H1 (cell line): ENCODE results near the gene ADCY1. TPM values are rescaled to one million over a fixed set of nuclear protein-coding genes. Genes with fewer than 3 reads are reported as not detected.

Source experiments
- CTCF ChIA-PET: fragments of 300-600 bp; sonication (Branson Sonifier 250); formaldehyde crosslinking; loops from one replicate; lab custom pipeline; 2021; ENCODE audit not compliant: partially characterized antibody; lab: Charles Lee
- POLR2A ChIA-PET: fragments of 300-600 bp; sonication (Branson Sonifier 250); formaldehyde crosslinking; loops from one replicate; lab custom pipeline; 2021; ENCODE audit warnings: inconsistent platforms; ENCODE audit not compliant: partially characterized antibody; lab: Charles Lee
- DNase-seq, 2 experiments: peaks; one replicate each; pipeline versions ENCODE4 v3.0.0 to v3.0.0-alpha.2; 2010 to 2022; ENCODE audit warnings: low spot score in 2 of 2, low read depth in 1 of 2, mixed read lengths in 1 of 2
- FAIRE-seq: peaks from 2 replicates; lab custom pipeline; 2011; peaks lifted over from hg19 to GRCh38; lab: Jason Lieb, UNC
- H2AFZ ChIP-seq: 2 replicates; pipeline ENCODE4 v1.8.1; 2012; ENCODE audit warnings: low read length, inconsistent platforms
- H2AK5ac ChIP-seq: 2 replicates; pipeline ENCODE4 v1.6.1; 2013; ENCODE audit warnings: low read depth, low read length
- H2BK120ac ChIP-seq: replicated peaks from 2 replicates; pipeline ENCODE3; 2013; ENCODE audit warnings: low read depth, low read length, inconsistent platforms
- H2BK12ac ChIP-seq: 2 replicates; pipeline ENCODE4 v1.6.1; 2013; ENCODE audit warnings: low read depth, low read length
- H2BK15ac ChIP-seq: 2 replicates; pipeline ENCODE4 v1.6.1; 2013; ENCODE audit warnings: low read length
- H2BK20ac ChIP-seq: 2 replicates; pipeline ENCODE4 v1.6.1; 2013; ENCODE audit warnings: low read length
- H2BK5ac ChIP-seq: 2 replicates; pipeline ENCODE4 v1.6.1; 2013; ENCODE audit warnings: low read depth, low read length
- H3K14ac ChIP-seq: 2 replicates; pipeline ENCODE4 v1.6.1; 2013; ENCODE audit warnings: inconsistent platforms; ENCODE audit not compliant: insufficient read length
- H3K18ac ChIP-seq: 2 replicates; pipeline ENCODE4 v1.6.1; 2013; ENCODE audit warnings: low read length; ENCODE audit errors: extremely low read depth
- H3K23ac ChIP-seq: 2 replicates; pipeline ENCODE4 v1.6.1; 2013; ENCODE audit warnings: inconsistent platforms; ENCODE audit not compliant: insufficient read length
- H3K23me2 ChIP-seq: 2 replicates; pipeline ENCODE4 v1.6.1; 2013; ENCODE audit warnings: low read depth, low read length
- H3K27ac ChIP-seq: 2 replicates; pipeline ENCODE4 v1.6.1; 2011; ENCODE audit warnings: low read depth, low read length, inconsistent platforms
- H3K27me3 ChIP-seq, 4 experiments: replicated peaks in 1 of 4; 1 replicate in 1 of 4; 2 replicates in 3 of 4; pipeline versions ENCODE4 v1.6.1 to v1.8.1; 2011 to 2013; ENCODE audit warnings: low read length in 3 of 4, mild to moderate bottlenecking in 3 of 4, inconsistent platforms in 2 of 4, mixed read lengths in 2 of 4, moderate library complexity in 1 of 4; ENCODE audit not compliant: control insufficient read depth in 3 of 4, insufficient read depth in 3 of 4; ENCODE audit errors: extremely low read depth in 1 of 4
- H3K36me3 ChIP-seq, 4 experiments: 2 replicates each; pipeline versions ENCODE4 v1.6.1 to v1.8.1; 2011 to 2013; ENCODE audit warnings: mild to moderate bottlenecking in 4 of 4, low read length in 3 of 4, moderate library complexity in 2 of 4, control low read depth in 1 of 4, inconsistent platforms in 1 of 4; ENCODE audit not compliant: insufficient read depth in 4 of 4, control insufficient read depth in 2 of 4
- H3K4ac ChIP-seq: replicated peaks from 2 replicates; pipeline ENCODE3; 2013; ENCODE audit warnings: low read length, low read depth, mixed read lengths, inconsistent platforms; ENCODE audit not compliant: insufficient read length
- H3K4me1 ChIP-seq, 4 experiments: replicated peaks in 1 of 4; 1 replicate in 1 of 4; 2 replicates in 3 of 4; pipeline versions ENCODE4 v1.6.1 to v1.8.1; 2011 to 2013; ENCODE audit warnings: low read length in 3 of 4, inconsistent platforms in 2 of 4, mixed read lengths in 1 of 4; ENCODE audit not compliant: insufficient read depth in 4 of 4, control insufficient read depth in 3 of 4
- H3K4me2 ChIP-seq, 2 experiments: 2 replicates each; pipeline versions ENCODE4 v1.6.1 to v1.8.1; 2011 to 2013; ENCODE audit warnings: low read depth in 2 of 2, low read length in 2 of 2, control low read depth in 1 of 2, inconsistent platforms in 1 of 2, mild to moderate bottlenecking in 1 of 2; ENCODE audit not compliant: insufficient read depth in 1 of 2
- H3K4me3 ChIP-seq, 4 experiments: fragments of 200-600, 300-600 bp in 1 of 4; sonication (generic), shearing (Covaris generic), sonication (Bioruptor Twin) in 1 of 4; 2 replicates each; pipeline versions ENCODE4 v1.5.1 to v1.8.1; 2011 to 2016; ENCODE audit warnings: low read length in 4 of 4, low read depth in 3 of 4, control low read depth in 2 of 4, inconsistent platforms in 2 of 4, mild to moderate bottlenecking in 2 of 4, mixed read lengths in 1 of 4, moderate library complexity in 1 of 4; ENCODE audit not compliant: insufficient read depth in 2 of 4; ENCODE audit errors: extremely low read depth in 1 of 4
- H3K56ac ChIP-seq: replicated peaks from 2 replicates; pipeline ENCODE3; 2013; ENCODE audit warnings: low read depth, mild to moderate bottlenecking, mixed read lengths, low read length, inconsistent platforms; ENCODE audit not compliant: insufficient read length
- H3K79me1 ChIP-seq: 2 replicates; pipeline ENCODE4 v1.6.1; 2013; ENCODE audit warnings: low read depth, low read length, control low read depth
- H3K79me2 ChIP-seq, 2 experiments: 2 replicates each; pipeline versions ENCODE4 v1.6.1 to v1.8.1; 2012 to 2013; ENCODE audit warnings: low read length in 2 of 2, mild to moderate bottlenecking in 2 of 2, inconsistent platforms in 1 of 2; ENCODE audit not compliant: insufficient read depth in 2 of 2, control insufficient read depth in 1 of 2
- H3K9ac ChIP-seq, 4 experiments: replicated peaks in 1 of 4; 1 replicate in 1 of 4; 2 replicates in 3 of 4; pipeline versions ENCODE4 v1.6.1 to v1.8.1; 2011 to 2013; ENCODE audit warnings: low read depth in 3 of 4, low read length in 3 of 4, control low read depth in 2 of 4, mild to moderate bottlenecking in 2 of 4, moderate library complexity in 2 of 4, inconsistent platforms in 1 of 4; ENCODE audit errors: extremely low read depth in 1 of 4
- H3K9me3 ChIP-seq, 2 experiments: 2 replicates each; pipeline versions ENCODE4 v1.6.1 to v1.8.1; 2012 to 2013; ENCODE audit warnings: mild to moderate bottlenecking in 2 of 2, moderate library complexity in 2 of 2, control low read depth in 1 of 2, inconsistent platforms in 1 of 2, low read depth in 1 of 2, low read length in 1 of 2, mixed read lengths in 1 of 2; ENCODE audit not compliant: insufficient read depth in 2 of 2
- H4K20me1 ChIP-seq, 2 experiments: replicated peaks in 1 of 2; 2 replicates each; pipeline versions ENCODE3 to v1.8.1; 2011 to 2013; ENCODE audit warnings: inconsistent platforms in 2 of 2, low read length in 2 of 2, mild to moderate bottlenecking in 1 of 2; ENCODE audit not compliant: insufficient read depth in 2 of 2, control insufficient read depth in 1 of 2
- H4K5ac ChIP-seq: 2 replicates; pipeline ENCODE4 v1.6.1; 2013; ENCODE audit warnings: low read length, low read depth, mixed read lengths, inconsistent platforms; ENCODE audit not compliant: insufficient read length
- H4K8ac ChIP-seq: 2 replicates; pipeline ENCODE4 v1.8.0; 2013; ENCODE audit warnings: mild to moderate bottlenecking, moderate library complexity, low read length, inconsistent platforms; ENCODE audit not compliant: insufficient read depth; ENCODE audit errors: extremely low read depth
- H4K91ac ChIP-seq: replicated peaks from 2 replicates; pipeline ENCODE3; 2013; ENCODE audit warnings: low read length, mixed read lengths, inconsistent platforms; ENCODE audit not compliant: insufficient read length
- CBX5 ChIP-seq: fragments of 300-800, 300-1000 bp; sonication (generic); IDR thresholded peaks from 2 replicates; pipeline ENCODE4 v1.7.1; 2016; ENCODE audit warnings: antibody characterized with exemption, low read length, low read depth
- CEBPB ChIP-seq: IDR thresholded peaks from 2 replicates; pipeline ENCODE4 v1.6.1; 2012; ENCODE audit warnings: low read depth, low read length
- CHD2 ChIP-seq: IDR thresholded peaks from 2 replicates; pipeline ENCODE4 v1.6.1; 2012; ENCODE audit warnings: low read length, improper control_type of control experiment
- EGR1 ChIP-seq: IDR thresholded peaks from 2 replicates; pipeline ENCODE4 v1.6.1; 2011; ENCODE audit warnings: low read depth, low read length, borderline replicate concordance
- GTF2F1 ChIP-seq: IDR thresholded peaks from 2 replicates; pipeline ENCODE4 v1.6.1; 2012; ENCODE audit warnings: low read depth, low read length, improper control_type of control experiment, borderline replicate concordance
- JUN ChIP-seq: IDR thresholded peaks from 2 replicates; pipeline ENCODE4 v1.6.1; 2011; ENCODE audit warnings: low read depth, mild to moderate bottlenecking, improper control_type of control experiment, low read length
- KDM4A ChIP-seq: IDR thresholded peaks from one replicate; pipeline ENCODE4 v1.7.1; 2012; ENCODE audit warnings: low read depth, mild to moderate bottlenecking, moderate library complexity, low read length, inconsistent platforms; ENCODE audit not compliant: severe bottlenecking
- PHF8 ChIP-seq: fragments of 200-600 bp; sonication (generic); conservative IDR thresholded peaks from 2 replicates; pipeline ENCODE4 v1.7.1; 2012; ENCODE audit warnings: low read depth, mild to moderate bottlenecking, inconsistent platforms, low read length, moderate library complexity
- POLR2A ChIP-seq, 2 experiments: IDR thresholded peaks; 1 replicate in 1 of 2; 2 replicates in 1 of 2; pipeline ENCODE4 v1.6.1; 2011; ENCODE audit warnings: low read depth in 2 of 2, low read length in 2 of 2, mild to moderate bottlenecking in 2 of 2; ENCODE audit errors: control extremely low read depth in 1 of 2
- RAD21 ChIP-seq, 2 experiments: IDR thresholded peaks in 1 of 2; conservative IDR thresholded peaks in 1 of 2; 2 replicates each; pipeline ENCODE4 v1.6.1; 2011; ENCODE audit warnings: low read depth in 2 of 2, low read length in 2 of 2, improper control_type of control experiment in 1 of 2, inconsistent platforms in 1 of 2, mild to moderate bottlenecking in 1 of 2, moderate library complexity in 1 of 2
- SP1 ChIP-seq: IDR thresholded peaks from 2 replicates; pipeline ENCODE4 v1.6.1; 2011; ENCODE audit warnings: low read depth, low read length
- SRF ChIP-seq: IDR thresholded peaks from 2 replicates; pipeline ENCODE4 v1.6.1; 2011; ENCODE audit warnings: mild to moderate bottlenecking, low read depth, low read length, moderate library complexity
- WGBS, 2 experiments: shearing (Covaris generic) in 1 of 2; methylation state at CpG; one replicate each; pipeline versions ENCODE4 v1.1.6 to v1.1.7; 2013 to 2015; ENCODE audit warnings: low lambda C conversion rate in 2 of 2, mixed read lengths in 2 of 2, inconsistent platforms in 1 of 2, low coverage in 1 of 2, missing lambda C conversion rate in 1 of 2; ENCODE audit not compliant: insufficient replicate concordance in 2 of 2, insufficient coverage in 1 of 2, insufficient read length in 1 of 2; ENCODE audit errors: extremely low coverage in 1 of 2, missing lambda C conversion rate in 1 of 2; 5-methylcytosine and 5-hydroxymethylcytosine counted together
- polyA plus RNA-seq, 7 experiments: library from polyadenylated mRNA; depleted of rRNA in 3 of 7; stranded (reverse) in 5 of 7; unstranded in 2 of 7; fragments of >200 nt in 5 of 7; fragments of 200-250 nt in 2 of 7; gene quantifications; 1 replicate in 5 of 7; 2 replicates in 1 of 7; 4 replicates in 1 of 7; pipeline versions ENCODE4 v1.2.1 to v1.2.3, GENCODE V29; 2011 to 2013; ENCODE audit warnings: missing spikeins in 2 of 7, mixed read lengths in 2 of 7
- total RNA-seq: library from RNA; stranded (reverse); fragmentation: NEBNext Ultra II Directional; extraction: Animal tissue kit (Norgen Biotek cat#: 25700); gene quantifications from 2 replicates; pipeline ENCODE4 v1.2.1, GENCODE V29; 2021

Gene ADCY1
- total and polyA plus RNA-seq, 2 of the 8 experiments (the other 6 are each of a cell fraction or from before 2014, with no cell fraction given) = 7.9 to 26.9 TPM

DNA sequence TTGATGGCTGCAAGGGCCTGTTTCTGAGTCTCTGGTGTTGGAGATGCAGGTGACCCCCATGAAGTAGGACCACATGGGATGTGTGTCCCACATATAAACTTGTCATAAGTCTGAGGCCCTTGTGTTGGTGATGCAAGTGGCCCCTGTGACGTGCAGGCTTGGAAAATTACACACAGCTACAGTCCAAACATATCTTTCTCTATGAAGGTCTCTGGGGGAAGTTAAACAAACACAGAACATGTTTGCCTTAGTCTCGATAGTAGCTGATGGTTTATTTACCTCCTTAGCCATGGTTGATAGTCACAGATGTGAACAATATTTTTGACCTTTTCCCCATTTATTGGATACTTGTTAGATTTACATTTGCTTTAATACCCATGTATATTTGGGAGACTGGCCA lies 64.7 kb downstream of the ADCY1 start:
- H2BK12ac ChIP-seq = no peak overlapping the region
- no peak overlapping the region for H2BK5ac ChIP-seq
- no peaks in the 10 kb centered on the region for H3K27me3 ChIP-seq
- no peak for DNase-seq
- H4K8ac ChIP-seq = no peak overlapping the region
- ChIA-PET CTCF (interaction anchor here (0.6 kb wide), 1 partner anchor 142 kb away, joined by 3 read pairs; no protein-coding TSS in a partner anchor), POLR2A (no interaction called here)
- H4K91ac ChIP-seq = no peak overlapping the region
- H3K56ac ChIP-seq = no peak overlapping the region
- H3K4ac ChIP-seq = no peak overlapping the region
- H3K4me1 ChIP-seq = peaks cover 0 to 1% (median 0%) of the 10 kb centered on the region in 4 experiments; a peak in 2 of 7 replicates
- no peak overlapping the region for H2AK5ac ChIP-seq
- H3K4me3 ChIP-seq = no peak overlapping the region
- H2AFZ ChIP-seq = no peak overlapping the region
- H3K9ac ChIP-seq = no peak overlapping the region
- 87% methylated on average over 2 of the region's 2 CpGs; no CpG with 5 or more reads in 1 of the 2 experiments for WGBS, 2 experiments
- H3K9me3 ChIP-seq = no peaks in the 10 kb centered on the region
- no peaks in the 10 kb centered on the region for H3K36me3 ChIP-seq
- no peak for TF ChIP-seq SP1
- TF ChIP-seq SRF = no peak
- no peak for TF ChIP-seq RAD21 (IDR thresholded peaks at IDR 0.05 in 1 of 2, conservative IDR thresholded peaks at IDR 0.05 in 1 of 2; ENCODE audit: low read depth in 2 of 2, low read length in 2 of 2)
- no peak for TF ChIP-seq CEBPB
- TF ChIP-seq EGR1 = no peak
- no peak for TF ChIP-seq PHF8
- no peak for TF ChIP-seq POLR2A (IDR thresholded peaks at IDR 0.05; ENCODE audit: control extremely low read depth in 1 of 2, low read depth in 2 of 2, low read length in 2 of 2)
- no peak for TF ChIP-seq JUN
- no peak for TF ChIP-seq KDM4A
- no peak for TF ChIP-seq CBX5
- no peak for TF ChIP-seq CHD2
- TF ChIP-seq GTF2F1 = no peak
- H4K20me1 ChIP-seq = no peaks in the 10 kb centered on the region
- peaks cover 2% of the 10 kb centered on the region; the same call in 1 of the 2 replicates for H3K79me1 ChIP-seq
- no peak overlapping the region for H2BK120ac ChIP-seq
- H3K4me2 ChIP-seq = no peak overlapping the region
- no peak for FAIRE-seq
- H2BK15ac ChIP-seq = no peak overlapping the region
- no peak overlapping the region for H4K5ac ChIP-seq
- H3K14ac ChIP-seq = no peak overlapping the region
- H3K23ac ChIP-seq = no peak overlapping the region
- no peaks in the 10 kb centered on the region; a peak in 1 of 4 replicates for H3K79me2 ChIP-seq
- H2BK20ac ChIP-seq = no peak overlapping the region
- no peaks in the 10 kb centered on the region for H3K23me2 ChIP-seq
- no peak overlapping the region for H3K18ac ChIP-seq
- no peak overlapping the region for H3K27ac ChIP-seq
